SK-N-SH (cell line): ENCODE data around the gene BRSK1.

Source experiments
- EP300 ChIP-seq, 2 experiments: IDR thresholded peaks; 2 replicates each; pipeline versions ENCODE4 v1.4.0 to v1.6.1; 2012; ENCODE audit warnings: borderline replicate concordance in 1 of 2, low read depth in 1 of 2, low read length in 1 of 2
- GABPA ChIP-seq: IDR thresholded peaks from 2 replicates; pipeline ENCODE4 v1.4.0; 2012; ENCODE audit warnings: low read depth, mild to moderate bottlenecking
- POLR2AphosphoS5 ChIP-seq: IDR thresholded peaks from 2 replicates; pipeline ENCODE4 v1.6.1; 2012; ENCODE audit warnings: low read depth, low read length
- RAD21 ChIP-seq: IDR thresholded peaks from 2 replicates; pipeline ENCODE4 v1.6.1; 2012; ENCODE audit warnings: mild to moderate bottlenecking, low read length
- TF ChIP-seq, protein P1 (sequence below): fragments of 200-600 bp; sonication (generic); IDR thresholded peaks from 2 replicates; pipeline ENCODE4 v1.6.1; 2017; ENCODE audit warnings: antibody characterized with exemption, mild to moderate bottlenecking, moderate library complexity
- TF ChIP-seq, protein P2 (sequence below): IDR thresholded peaks from 2 replicates; pipeline ENCODE4 v1.6.1; 2012; ENCODE audit warnings: mild to moderate bottlenecking, low read depth, low read length, moderate library complexity

DNA sequence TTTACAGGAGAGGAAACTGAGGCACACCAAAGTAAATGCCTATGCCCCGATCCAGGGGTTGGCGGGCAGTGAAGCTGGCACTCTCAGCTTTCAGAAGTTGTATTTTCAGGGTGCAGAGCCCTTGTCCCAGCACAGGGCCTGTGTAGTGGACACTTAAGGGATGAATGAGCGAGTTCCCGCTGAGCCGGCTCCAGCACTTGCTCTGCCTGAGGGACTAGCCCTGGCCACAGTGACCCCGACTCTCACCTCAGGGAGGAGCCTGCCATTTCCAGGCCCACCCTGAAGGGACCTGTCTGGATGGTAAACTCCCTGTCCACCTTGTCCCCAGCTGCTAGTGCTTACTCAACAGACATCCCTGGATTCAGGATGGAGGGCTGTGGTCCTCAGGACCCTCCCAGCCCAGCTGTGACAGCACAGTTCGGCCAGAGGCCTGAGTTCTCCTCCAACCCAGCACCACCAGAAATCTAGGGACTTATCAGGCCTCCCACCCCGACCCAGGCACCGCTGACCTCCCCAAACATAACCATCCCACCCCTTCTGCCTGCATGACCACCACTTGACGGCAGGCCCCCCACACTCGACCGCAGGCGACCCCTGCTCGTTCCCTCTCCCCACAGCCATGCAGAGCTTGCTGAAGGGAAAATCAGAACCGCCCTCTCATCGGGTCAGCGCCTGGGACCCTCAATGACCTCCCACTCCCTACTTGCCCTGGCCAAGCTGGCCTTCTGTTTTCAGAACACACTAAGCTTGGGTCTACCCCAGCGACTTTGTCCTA is 33.3 kb upstream of the BRSK1 start:
- TF ChIP-seq, protein P1, sequence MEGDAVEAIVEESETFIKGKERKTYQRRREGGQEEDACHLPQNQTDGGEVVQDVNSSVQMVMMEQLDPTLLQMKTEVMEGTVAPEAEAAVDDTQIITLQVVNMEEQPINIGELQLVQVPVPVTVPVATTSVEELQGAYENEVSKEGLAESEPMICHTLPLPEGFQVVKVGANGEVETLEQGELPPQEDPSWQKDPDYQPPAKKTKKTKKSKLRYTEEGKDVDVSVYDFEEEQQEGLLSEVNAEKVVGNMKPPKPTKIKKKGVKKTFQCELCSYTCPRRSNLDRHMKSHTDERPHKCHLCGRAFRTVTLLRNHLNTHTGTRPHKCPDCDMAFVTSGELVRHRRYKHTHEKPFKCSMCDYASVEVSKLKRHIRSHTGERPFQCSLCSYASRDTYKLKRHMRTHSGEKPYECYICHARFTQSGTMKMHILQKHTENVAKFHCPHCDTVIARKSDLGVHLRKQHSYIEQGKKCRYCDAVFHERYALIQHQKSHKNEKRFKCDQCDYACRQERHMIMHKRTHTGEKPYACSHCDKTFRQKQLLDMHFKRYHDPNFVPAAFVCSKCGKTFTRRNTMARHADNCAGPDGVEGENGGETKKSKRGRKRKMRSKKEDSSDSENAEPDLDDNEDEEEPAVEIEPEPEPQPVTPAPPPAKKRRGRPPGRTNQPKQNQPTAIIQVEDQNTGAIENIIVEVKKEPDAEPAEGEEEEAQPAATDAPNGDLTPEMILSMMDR, result no peak
- TF ChIP-seq RAD21 (no peak), EP300 (IDR thresholded peaks at IDR 0.05; ENCODE audit: borderline replicate concordance in 1 of 2, low read depth in 1 of 2, low read length in 1 of 2) (no peak), POLR2AphosphoS5 (no peak), GABPA (no peak)
- TF ChIP-seq, protein P2, sequence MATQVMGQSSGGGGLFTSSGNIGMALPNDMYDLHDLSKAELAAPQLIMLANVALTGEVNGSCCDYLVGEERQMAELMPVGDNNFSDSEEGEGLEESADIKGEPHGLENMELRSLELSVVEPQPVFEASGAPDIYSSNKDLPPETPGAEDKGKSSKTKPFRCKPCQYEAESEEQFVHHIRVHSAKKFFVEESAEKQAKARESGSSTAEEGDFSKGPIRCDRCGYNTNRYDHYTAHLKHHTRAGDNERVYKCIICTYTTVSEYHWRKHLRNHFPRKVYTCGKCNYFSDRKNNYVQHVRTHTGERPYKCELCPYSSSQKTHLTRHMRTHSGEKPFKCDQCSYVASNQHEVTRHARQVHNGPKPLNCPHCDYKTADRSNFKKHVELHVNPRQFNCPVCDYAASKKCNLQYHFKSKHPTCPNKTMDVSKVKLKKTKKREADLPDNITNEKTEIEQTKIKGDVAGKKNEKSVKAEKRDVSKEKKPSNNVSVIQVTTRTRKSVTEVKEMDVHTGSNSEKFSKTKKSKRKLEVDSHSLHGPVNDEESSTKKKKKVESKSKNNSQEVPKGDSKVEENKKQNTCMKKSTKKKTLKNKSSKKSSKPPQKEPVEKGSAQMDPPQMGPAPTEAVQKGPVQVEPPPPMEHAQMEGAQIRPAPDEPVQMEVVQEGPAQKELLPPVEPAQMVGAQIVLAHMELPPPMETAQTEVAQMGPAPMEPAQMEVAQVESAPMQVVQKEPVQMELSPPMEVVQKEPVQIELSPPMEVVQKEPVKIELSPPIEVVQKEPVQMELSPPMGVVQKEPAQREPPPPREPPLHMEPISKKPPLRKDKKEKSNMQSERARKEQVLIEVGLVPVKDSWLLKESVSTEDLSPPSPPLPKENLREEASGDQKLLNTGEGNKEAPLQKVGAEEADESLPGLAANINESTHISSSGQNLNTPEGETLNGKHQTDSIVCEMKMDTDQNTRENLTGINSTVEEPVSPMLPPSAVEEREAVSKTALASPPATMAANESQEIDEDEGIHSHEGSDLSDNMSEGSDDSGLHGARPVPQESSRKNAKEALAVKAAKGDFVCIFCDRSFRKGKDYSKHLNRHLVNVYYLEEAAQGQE, result no peak
